ENCODE measurements around the gene WEE1.

Gene WEE1

GRCh38 chr11:9565822-9566560 is 7.5 kb upstream of the WEE1 start:
- no peak for DNase-seq (ENCODE audit: extremely low read depth in 1 of 2, low read depth in 1 of 2)

- no peak for DNase-seq (ENCODE audit: extremely low read depth in 1 of 2, low read depth in 1 of 2)
Measured at GRCh38 chr11:9566561-9567063, 6.9 kb upstream of the WEE1 start.

- no peak for DNase-seq (ENCODE audit: extremely low read depth in 1 of 2, low read depth in 1 of 2)
Measured at GRCh38 chr11:9567401-9567800, 6.1 kb upstream of the WEE1 start.

GRCh38 chr11:9568161-9568853 is 5.2 kb upstream of the WEE1 start:
- no peak for DNase-seq (ENCODE audit: extremely low read depth in 1 of 2, low read depth in 1 of 2)

GRCh38 chr11:9568854-9569587 is 4.4 kb upstream of the WEE1 start:
- DNase-seq (ENCODE audit: extremely low read depth in 1 of 2, low read depth in 1 of 2), result no peak

GRCh38 chr11:9569588-9570164 is 3.8 kb upstream of the WEE1 start:
- DNase-seq (ENCODE audit: extremely low read depth in 1 of 2, low read depth in 1 of 2), result no peak

- DNase-seq (ENCODE audit: extremely low read depth in 1 of 2, low read depth in 1 of 2), result no peak
Measured at GRCh38 chr11:9570313-9571025, 3.0 kb upstream of the WEE1 start.

GRCh38 chr11:9571071-9571762 is 2.3 kb upstream of the WEE1 start:
- DNase-seq (ENCODE audit: extremely low read depth in 1 of 2, low read depth in 1 of 2), result no peak

- DNase-seq (ENCODE audit: extremely low read depth in 1 of 2, low read depth in 1 of 2), result no peak
Measured at GRCh38 chr11:9571763-9572115, 1.7 kb upstream of the WEE1 start.

GRCh38 chr11:9573775-9574621 is 528 bp downstream of the WEE1 start:
- no peak for DNase-seq (ENCODE audit: extremely low read depth in 1 of 2, low read depth in 1 of 2)

GRCh38 chr11:9574622-9575259 is 1.3 kb downstream of the WEE1 start:
- no peak for DNase-seq (ENCODE audit: extremely low read depth in 1 of 2, low read depth in 1 of 2)

- DNase-seq (ENCODE audit: extremely low read depth in 1 of 2, low read depth in 1 of 2), result no peak
Measured at GRCh38 chr11:9575260-9576240, 2.1 kb downstream of the WEE1 start.

GRCh38 chr11:9576701-9577381 is 3.4 kb downstream of the WEE1 start:
- no peak for DNase-seq (ENCODE audit: extremely low read depth in 1 of 2, low read depth in 1 of 2)

- DNase-seq (ENCODE audit: extremely low read depth in 1 of 2, low read depth in 1 of 2), result no peak
Measured at GRCh38 chr11:9577556-9577955, 4.1 kb downstream of the WEE1 start.

GRCh38 chr11:9580894-9581293 is 7.4 kb downstream of the WEE1 start:
- DNase-seq (ENCODE audit: extremely low read depth in 1 of 2, low read depth in 1 of 2), result no peak

- no peak for DNase-seq (ENCODE audit: extremely low read depth in 1 of 2, low read depth in 1 of 2)
Measured at GRCh38 chr11:9581556-9582161, 8.2 kb downstream of the WEE1 start.

- DNase-seq (ENCODE audit: extremely low read depth in 1 of 2, low read depth in 1 of 2), result no peak
Measured at GRCh38 chr11:9590717-9591116, 17.2 kb downstream of the WEE1 start.

Measured in activated CD8-positive, alpha-beta memory T cell treated with anti-CD3 and anti-CD28 coated beads for 1 hour (primary cell).